Measurements from ENCODE around the gene GATAD2B.

Gene GATAD2B

GRCh38 chr1:153954826-153955225, 32.1 kb upstream of the GATAD2B start:
- Histone ChIP-seq H3K9ac (no peak overlapping the region), H3K4me1 (ENCODE audit: low read depth, poor library complexity, severe bottlenecking) (peaks cover 23% of the 10 kb centered on the region), H3K79me2 (ENCODE audit: insufficient read depth, low read depth) (peaks cover 43% of the 10 kb centered on the region), H3K27ac (no peak overlapping the region), H3K27me3 (ENCODE audit: insufficient read depth, low read depth) (no peaks in the 10 kb centered on the region), H3K4me2 (no peak overlapping the region), H3K36me3 (ENCODE audit: insufficient read depth) (no peaks in the 10 kb centered on the region; the same call in 1 of the 2 replicates), H3K4me3 (IDR thresholded peaks at IDR 0.05; ENCODE audit: insufficient read depth, low read depth, low read length) (no peak overlapping the region), H4K20me1 (ENCODE audit: insufficient read depth) (0 out of 2 replicates have a peak, but pooled peaks cover 7% of the 10 kb centered on the region), H2AFZ (ENCODE audit: low read depth) (no peak overlapping the region)
- TF ChIP-seq CTCF (conservative IDR thresholded peaks at IDR 0.05; ENCODE audit: low read depth, low read length) = no peak

- Histone ChIP-seq H3K9ac (no peak overlapping the region), H2AFZ (ENCODE audit: low read depth) (no peak overlapping the region), H4K20me1 (ENCODE audit: insufficient read depth) (0 out of 2 replicates have a peak, but pooled peaks cover 7% of the 10 kb centered on the region), H3K4me3 (IDR thresholded peaks at IDR 0.05; ENCODE audit: insufficient read depth, low read depth, low read length) (no peak overlapping the region), H3K79me2 (ENCODE audit: insufficient read depth, low read depth) (peaks cover 43% of the 10 kb centered on the region), H3K36me3 (ENCODE audit: insufficient read depth) (no peaks in the 10 kb centered on the region; the same call in 1 of the 2 replicates), H3K27me3 (ENCODE audit: insufficient read depth, low read depth) (no peaks in the 10 kb centered on the region), H3K4me2 (no peak overlapping the region), H3K4me1 (ENCODE audit: low read depth, poor library complexity, severe bottlenecking) (peaks cover 18% of the 10 kb centered on the region), H3K27ac (no peak overlapping the region)
- TF ChIP-seq CTCF (conservative IDR thresholded peaks at IDR 0.05; ENCODE audit: low read depth, low read length) = no peak
These were observed 31.1 kb upstream of the GATAD2B start for GRCh38 chr1:153953859-153954365.

GRCh38 chr1:153951801-153952200, 29.0 kb upstream of the GATAD2B start:
- Histone ChIP-seq H3K4me2 (no peak overlapping the region), H2AFZ (ENCODE audit: low read depth) (no peak overlapping the region), H3K79me2 (ENCODE audit: insufficient read depth, low read depth) (peaks cover 29% of the 10 kb centered on the region), H4K20me1 (ENCODE audit: insufficient read depth) (0 out of 2 replicates have a peak, but pooled peaks cover 4% of the 10 kb centered on the region), H3K36me3 (ENCODE audit: insufficient read depth) (no peaks in the 10 kb centered on the region; the same call in 1 of the 2 replicates), H3K27me3 (ENCODE audit: insufficient read depth, low read depth) (no peaks in the 10 kb centered on the region), H3K9ac (no peak overlapping the region), H3K27ac (no peak overlapping the region), H3K4me1 (ENCODE audit: low read depth, poor library complexity, severe bottlenecking) (peaks cover 12% of the 10 kb centered on the region), H3K4me3 (IDR thresholded peaks at IDR 0.05; ENCODE audit: insufficient read depth, low read depth, low read length) (no peak overlapping the region)
- no peak for TF ChIP-seq CTCF (conservative IDR thresholded peaks at IDR 0.05; ENCODE audit: low read depth, low read length)

GRCh38 chr1:153951183-153951582, 28.4 kb upstream of the GATAD2B start:
- H3K27ac ChIP-seq = no peak overlapping the region
- H4K20me1 ChIP-seq (ENCODE audit: insufficient read depth) = no peaks in the 10 kb centered on the region
- H3K4me2 ChIP-seq = no peak overlapping the region
- peaks cover 8% of the 10 kb centered on the region for H3K4me1 ChIP-seq (ENCODE audit: low read depth, poor library complexity, severe bottlenecking)
- H2AFZ ChIP-seq (ENCODE audit: low read depth) = no peak overlapping the region
- no peak overlapping the region for H3K4me3 ChIP-seq (IDR thresholded peaks at IDR 0.05; ENCODE audit: insufficient read depth, low read depth, low read length)
- H3K27me3 ChIP-seq (ENCODE audit: insufficient read depth, low read depth) = no peaks in the 10 kb centered on the region
- no peak for TF ChIP-seq CTCF (conservative IDR thresholded peaks at IDR 0.05; ENCODE audit: low read depth, low read length)
- H3K79me2 ChIP-seq (ENCODE audit: insufficient read depth, low read depth) = peaks cover 23% of the 10 kb centered on the region
- no peaks in the 10 kb centered on the region; the same call in 1 of the 2 replicates for H3K36me3 ChIP-seq (ENCODE audit: insufficient read depth)
- H3K9ac ChIP-seq = no peak overlapping the region
